GM19395 (cell line): ENCODE results near the gene AQP6.

Experiments
- ATAC-seq: cut with Tn5 transposase; IDR thresholded peaks from one replicate; pipeline ENCODE4 v1.9.1; 2021; ENCODE audit warnings: mild to moderate bottlenecking, moderate library complexity; ENCODE audit not compliant: unreplicated experiment

Gene AQP6

GRCh38 chr12:50025187-50026059 is 52.7 kb downstream of the AQP6 start, which contains the start of gene RACGAP1:
Gene RACGAP1 (minus strand): TSS chr12:50025494. CDS start chr12:50016715, 8,779 bp downstream.
- peak; percentile 98 for ATAC-seq

- no peak for ATAC-seq
Observed at GRCh38 chr12:50026691-50027090, 53.9 kb downstream of the AQP6 start.
